BLaER1 (cell line): ENCODE data around the gene ANKRD11.

ENCODE experiments used
- H3K27ac ChIP-seq: shearing (Covaris generic); formaldehyde crosslinking; 2 replicates; pipeline ENCODE4 v1.8.1; 2022
- H3K27me3 ChIP-seq: shearing (Covaris generic); formaldehyde crosslinking; 2 replicates; pipeline ENCODE4 v1.8.1; 2022
- H3K36me3 ChIP-seq: shearing (Covaris generic); formaldehyde crosslinking; 2 replicates; pipeline ENCODE4 v1.8.1; 2022
- H3K4me1 ChIP-seq: shearing (Covaris generic); formaldehyde crosslinking; 2 replicates; pipeline ENCODE4 v1.8.1; 2022
- H3K4me2 ChIP-seq: shearing (Covaris generic); formaldehyde crosslinking; 2 replicates; pipeline ENCODE4 v1.8.1; 2022
- H3K4me3 ChIP-seq: shearing (Covaris generic); formaldehyde crosslinking; 2 replicates; pipeline ENCODE4 v1.8.1; 2022
- H3K9ac ChIP-seq: shearing (Covaris generic); formaldehyde crosslinking; 2 replicates; pipeline ENCODE4 v1.8.1; 2022
- H3K9me3 ChIP-seq: shearing (Covaris generic); formaldehyde crosslinking; 2 replicates; pipeline ENCODE4 v1.8.1; 2022
- H4K20me1 ChIP-seq: shearing (Covaris generic); formaldehyde crosslinking; 2 replicates; pipeline ENCODE4 v1.8.1; 2022
- Cebpa-rat ChIP-seq: shearing (Covaris generic); IDR thresholded peaks from 2 replicates; pipeline ENCODE4 v1.8.1; 2022

Gene ANKRD11

GRCh38 chr16:89529097-89529496 lies 38.7 kb upstream of the ANKRD11 start:
- Histone ChIP-seq H3K27me3 (no peaks in the 10 kb centered on the region), H3K4me2 (no peak overlapping the region), H3K4me3 (no peak overlapping the region), H3K36me3 (peaks cover 89% of the 10 kb centered on the region), H3K27ac (no peak overlapping the region), H4K20me1 (peaks cover 27% of the 10 kb centered on the region), H3K9me3 (no peaks in the 10 kb centered on the region), H3K9ac (no peak overlapping the region), H3K4me1 (peaks cover 59% of the 10 kb centered on the region)
- TF ChIP-seq Cebpa-rat = no peak

- Histone ChIP-seq H3K9me3 (no peaks in the 10 kb centered on the region), H3K27me3 (no peaks in the 10 kb centered on the region), H3K4me1 (peaks cover 32% of the 10 kb centered on the region), H3K27ac (peak overlapping the region; percentile 23), H3K4me2 (peak overlapping the region; percentile 65), H3K9ac (peak overlapping the region; percentile 27), H3K4me3 (0 out of 2 replicates have a peak overlapping the region, but pooled peaks have one; percentile 5), H3K36me3 (peaks cover 92% of the 10 kb centered on the region), H4K20me1 (peaks cover 65% of the 10 kb centered on the region)
- no peak for TF ChIP-seq Cebpa-rat
Observed at GRCh38 chr16:89525146-89525913, 35.0 kb upstream of the ANKRD11 start.

- no peak for TF ChIP-seq Cebpa-rat
- H3K4me1 ChIP-seq = peaks cover 32% of the 10 kb centered on the region
- no peak overlapping the region; the same call in 1 of the 2 replicates for H3K27ac ChIP-seq
- no peak overlapping the region for H3K9ac ChIP-seq
- peaks cover 93% of the 10 kb centered on the region for H3K36me3 ChIP-seq
- H3K4me3 ChIP-seq = no peak overlapping the region
- peaks cover 80% of the 10 kb centered on the region for H4K20me1 ChIP-seq
- peak overlapping the region; percentile 65 for H3K4me2 ChIP-seq
- no peaks in the 10 kb centered on the region for H3K9me3 ChIP-seq
- H3K27me3 ChIP-seq = no peaks in the 10 kb centered on the region
Observed at GRCh38 chr16:89523680-89524344, 33.5 kb upstream of the ANKRD11 start.

GRCh38 chr16:89522287-89522686 lies 31.9 kb upstream of the ANKRD11 start:
- no peaks in the 10 kb centered on the region for H3K27me3 ChIP-seq
- peaks cover 93% of the 10 kb centered on the region for H3K36me3 ChIP-seq
- no peak for TF ChIP-seq Cebpa-rat
- no peak overlapping the region for H3K4me2 ChIP-seq
- H3K4me1 ChIP-seq = peaks cover 39% of the 10 kb centered on the region
- H3K27ac ChIP-seq = no peak overlapping the region
- no peak overlapping the region for H3K9ac ChIP-seq
- no peak overlapping the region for H3K4me3 ChIP-seq
- H4K20me1 ChIP-seq = peaks cover 95% of the 10 kb centered on the region
- peaks cover 12% of the 10 kb centered on the region; the same call in 1 of the 2 replicates for H3K9me3 ChIP-seq

GRCh38 chr16:89519881-89520280 lies 29.5 kb upstream of the ANKRD11 start:
- Histone ChIP-seq H3K4me3 (no peak overlapping the region), H3K4me1 (peaks cover 23% of the 10 kb centered on the region), H3K4me2 (no peak overlapping the region), H3K36me3 (peaks cover 100% of the 10 kb centered on the region), H3K27me3 (no peaks in the 10 kb centered on the region), H3K9me3 (peaks cover 16% of the 10 kb centered on the region; the same call in 1 of the 2 replicates), H3K27ac (no peak overlapping the region), H4K20me1 (peaks cover 80% of the 10 kb centered on the region), H3K9ac (no peak overlapping the region)
- no peak for TF ChIP-seq Cebpa-rat

- H3K4me2 ChIP-seq = no peak overlapping the region
- H3K27ac ChIP-seq = no peak overlapping the region
- H3K4me3 ChIP-seq = no peak overlapping the region
- H3K4me1 ChIP-seq = peaks cover 8% of the 10 kb centered on the region
- TF ChIP-seq Cebpa-rat = no peak
- H3K36me3 ChIP-seq = peaks cover 99% of the 10 kb centered on the region
- H4K20me1 ChIP-seq = peaks cover 52% of the 10 kb centered on the region
- no peak overlapping the region for H3K9ac ChIP-seq
- H3K9me3 ChIP-seq = peaks cover 16% of the 10 kb centered on the region; the same call in 1 of the 2 replicates
- no peaks in the 10 kb centered on the region for H3K27me3 ChIP-seq
Observed at GRCh38 chr16:89517128-89517527, 26.8 kb upstream of the ANKRD11 start.

- H3K36me3 ChIP-seq = peaks cover 71% of the 10 kb centered on the region
Observed at GRCh38 chr16:89512453-89512852, 22.1 kb upstream of the ANKRD11 start.

GRCh38 chr16:89511374-89511773 lies 21.0 kb upstream of the ANKRD11 start:
- Histone ChIP-seq H4K20me1 (peaks cover 29% of the 10 kb centered on the region), H3K4me2 (peak overlapping the region; percentile 100; the same call in 1 of the 2 replicates), H3K9me3 (no peaks in the 10 kb centered on the region), H3K27me3 (no peaks in the 10 kb centered on the region), H3K9ac (peak overlapping the region; percentile 54; the same call in 1 of the 2 replicates), H3K4me1 (peaks cover 40% of the 10 kb centered on the region), H3K36me3 (peaks cover 60% of the 10 kb centered on the region), H3K27ac (no peak overlapping the region), H3K4me3 (no peak overlapping the region)
- TF ChIP-seq Cebpa-rat = no peak

More at GRCh38 chr16:89512453-89512852, 22.1 kb upstream of the ANKRD11 start:
- no peak for TF ChIP-seq Cebpa-rat
- peaks cover 35% of the 10 kb centered on the region for H4K20me1 ChIP-seq
- H3K4me2 ChIP-seq = no peak overlapping the region
- 0 out of 2 replicates have a peak, but pooled peaks cover 6% of the 10 kb centered on the region for H3K9me3 ChIP-seq
- H3K4me3 ChIP-seq = no peak overlapping the region
- no peak overlapping the region for H3K27ac ChIP-seq
- H3K9ac ChIP-seq = no peak overlapping the region
- H3K4me1 ChIP-seq = peaks cover 31% of the 10 kb centered on the region
- no peaks in the 10 kb centered on the region for H3K27me3 ChIP-seq

GRCh38 chr16:89510526-89510925 lies 20.2 kb upstream of the ANKRD11 start:
- Histone ChIP-seq H3K36me3 (peaks cover 52% of the 10 kb centered on the region), H3K27ac (no peak overlapping the region), H3K4me3 (no peak overlapping the region), H3K9me3 (no peaks in the 10 kb centered on the region), H3K4me1 (peaks cover 49% of the 10 kb centered on the region), H4K20me1 (peaks cover 29% of the 10 kb centered on the region), H3K4me2 (peak overlapping the region; percentile 100), H3K27me3 (no peaks in the 10 kb centered on the region), H3K9ac (peak overlapping the region; percentile 54)
- TF ChIP-seq Cebpa-rat = no peak
